ENCODE data around the gene NR1H3.

The NR1H3 gene

DNA sequence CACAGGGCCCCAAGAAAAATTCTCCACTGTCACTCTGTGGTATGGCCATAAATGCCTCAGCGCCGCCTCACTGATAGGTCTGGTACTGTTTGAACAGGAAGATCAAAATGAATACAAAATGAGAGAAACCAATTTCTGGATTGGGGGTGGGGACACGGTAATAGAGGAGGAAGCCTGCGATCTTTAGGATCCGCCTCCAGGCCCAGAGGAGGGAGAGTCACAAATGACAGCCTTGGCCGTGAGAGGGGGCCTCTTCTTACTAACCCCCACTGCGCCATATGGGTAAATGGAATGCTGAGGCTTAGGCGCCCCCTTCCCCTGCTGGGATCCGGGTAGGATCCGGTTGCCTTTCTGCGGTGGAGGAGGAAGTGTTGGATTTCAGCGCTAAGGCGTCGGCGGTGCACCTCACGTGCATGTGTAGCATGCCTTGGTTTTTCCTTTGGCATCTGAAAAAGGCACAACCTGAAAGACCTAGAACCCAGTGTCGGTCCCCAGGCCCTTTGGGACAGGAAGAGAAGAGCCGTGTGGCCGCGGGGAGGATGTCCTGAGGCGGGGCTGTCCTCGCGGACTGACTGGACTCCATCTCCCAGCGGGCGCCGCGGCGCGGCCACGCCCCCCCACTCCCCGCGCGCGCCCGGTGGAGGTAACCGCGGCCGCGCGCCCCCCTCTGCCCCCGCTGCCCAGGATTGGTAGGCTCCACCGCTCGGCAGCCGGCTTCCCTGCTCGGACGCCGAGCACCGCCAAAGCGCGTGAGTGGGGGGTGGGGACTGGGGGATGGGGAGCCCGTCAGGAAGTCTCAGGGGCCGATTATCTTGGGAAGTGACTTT, 11.4 kb downstream of the NR1H3 start:
- no peak for FAIRE-seq
- DNase-seq (ENCODE audit: insufficient read length, low spot score), result peak; percentile 90

DNA sequence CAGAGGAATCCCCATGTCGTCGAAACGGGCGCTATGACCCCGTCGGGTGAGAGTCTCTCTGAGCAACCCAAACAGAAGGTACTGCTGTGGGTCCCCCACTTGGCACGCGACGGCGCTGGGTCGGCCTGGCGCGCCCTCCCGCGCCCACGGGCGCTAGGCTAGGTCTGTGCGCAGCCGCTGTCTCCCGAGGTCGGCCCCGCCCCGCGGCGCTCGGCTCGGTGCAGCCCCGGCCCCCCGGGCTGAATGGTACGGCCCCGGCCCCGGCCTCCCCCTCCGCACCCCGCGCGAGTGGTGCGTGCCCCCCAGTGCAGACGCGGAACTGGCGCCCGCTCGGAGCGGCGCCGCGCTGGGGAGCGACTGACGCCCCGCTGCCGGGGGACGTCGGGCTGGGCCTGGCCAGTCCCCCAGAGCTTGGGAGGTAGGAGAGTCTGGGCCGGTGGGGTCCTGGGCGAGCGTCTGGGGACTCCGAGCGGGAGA, 12.1 kb downstream of the NR1H3 start, which contains the start of gene MADD:
Gene MADD (plus strand): TSS at position 305 of the 477 bp plus-strand sequence.
- FAIRE-seq (no peak), DNase-seq (ENCODE audit: insufficient read length, low spot score) (peak; percentile 92)

GRCh38 chr11:47270331-47271271, 12.8 kb downstream of the NR1H3 start:
- peak; percentile 32 for DNase-seq (ENCODE audit: insufficient read length, low spot score)
- no peak for FAIRE-seq

GRCh38 chr11:47271328-47271727, 13.5 kb downstream of the NR1H3 start:
- DNase-seq (ENCODE audit: insufficient read length, low spot score) (no peak), FAIRE-seq (no peak)

- FAIRE-seq, result no peak
- no peak for DNase-seq (ENCODE audit: insufficient read length, low spot score)
These were observed 14.3 kb downstream of the NR1H3 start for GRCh38 chr11:47271961-47272661.

GRCh38 chr11:47272706-47273105, 14.9 kb downstream of the NR1H3 start:
- DNase-seq (ENCODE audit: insufficient read length, low spot score) (no peak), FAIRE-seq (no peak)

DNA sequence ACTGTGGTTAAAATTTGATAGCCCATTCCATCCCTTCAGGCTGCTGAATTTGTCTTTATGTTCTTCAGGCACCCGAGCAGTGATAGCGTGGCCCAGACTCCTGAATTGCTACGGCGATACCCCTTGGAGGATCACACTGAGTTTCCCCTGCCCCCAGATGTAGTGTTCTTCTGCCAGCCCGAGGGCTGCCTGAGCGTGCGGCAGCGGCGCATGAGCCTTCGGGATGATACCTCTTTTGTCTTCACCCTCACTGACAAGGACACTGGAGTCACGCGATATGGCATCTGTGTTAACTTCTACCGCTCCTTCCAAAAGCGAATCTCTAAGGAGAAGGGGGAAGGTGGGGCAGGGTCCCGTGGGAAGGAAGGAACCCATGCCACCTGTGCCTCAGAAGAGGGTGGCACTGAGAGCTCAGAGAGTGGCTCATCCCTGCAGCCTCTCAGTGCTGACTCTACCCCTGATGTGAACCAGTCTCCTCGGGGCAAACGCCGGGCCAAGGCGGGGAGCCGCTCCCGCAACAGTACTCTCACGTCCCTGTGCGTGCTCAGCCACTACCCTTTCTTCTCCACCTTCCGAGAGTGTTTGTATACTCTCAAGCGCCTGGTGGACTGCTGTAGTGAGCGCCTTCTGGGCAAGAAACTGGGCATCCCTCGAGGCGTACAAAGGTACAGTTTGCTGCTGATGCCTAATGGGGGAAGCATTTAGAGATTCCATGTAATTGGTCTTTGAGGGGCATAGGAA, 16.9 kb downstream of the NR1H3 start:
- DNase-seq (ENCODE audit: insufficient read length, low spot score) (no peak), FAIRE-seq (no peak)

- FAIRE-seq, result no peak
These were observed 19.1 kb downstream of the NR1H3 start for GRCh38 chr11:47276923-47277322.

DNA sequence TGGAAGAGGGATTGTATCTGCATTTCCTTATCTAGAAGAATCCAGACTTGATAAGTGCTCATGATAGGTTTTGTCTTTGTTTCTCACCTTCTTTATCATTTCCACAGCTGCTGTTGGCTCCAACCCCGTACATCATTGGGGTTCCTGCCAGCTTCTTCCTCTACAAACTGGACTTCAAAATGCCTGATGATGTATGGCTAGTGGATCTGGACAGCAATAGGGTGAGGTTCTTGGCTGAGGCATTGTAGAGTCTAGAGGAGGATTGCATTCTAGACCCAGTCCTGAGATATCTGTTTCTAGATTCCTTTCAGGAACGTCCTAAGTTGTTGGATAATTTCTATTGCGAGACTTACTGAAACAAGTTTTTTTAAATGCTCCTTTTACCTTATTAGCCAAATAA, 20.3 kb downstream of the NR1H3 start:
- FAIRE-seq (no peak), DNase-seq (ENCODE audit: insufficient read length, low spot score) (no peak)

More at GRCh38 chr11:47276923-47277322, 19.1 kb downstream of the NR1H3 start:
- DNase-seq (ENCODE audit: insufficient read length, low spot score), result no peak

GRCh38 chr11:47278769-47279168, 21.0 kb downstream of the NR1H3 start:
- FAIRE-seq (no peak), DNase-seq (ENCODE audit: insufficient read length, low spot score) (no peak)

GRCh38 chr11:47280099-47280498, 22.3 kb downstream of the NR1H3 start:
- FAIRE-seq (no peak), DNase-seq (ENCODE audit: insufficient read length, low spot score) (no peak)

DNA sequence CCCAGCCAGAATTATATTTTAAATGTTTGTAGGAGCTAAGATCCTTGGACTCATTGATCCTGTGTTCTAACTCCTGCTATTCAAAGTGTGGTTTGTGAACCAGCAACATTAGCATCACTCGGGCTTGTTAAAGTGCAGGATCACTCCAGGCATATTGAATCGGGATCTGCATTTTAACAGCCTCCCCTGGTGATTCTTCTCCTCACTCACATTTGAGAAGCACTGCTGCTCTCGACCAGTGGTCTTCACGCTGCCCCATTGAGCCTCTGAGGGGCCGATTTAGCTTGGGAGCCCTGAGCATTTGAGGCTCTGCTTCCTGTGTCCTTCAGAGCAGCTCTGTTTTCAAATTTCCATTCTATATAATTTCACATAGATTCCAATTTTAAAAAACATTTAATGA, 23.1 kb downstream of the NR1H3 start:
- no peak for FAIRE-seq

GRCh38 chr11:47282462-47282861, 24.7 kb downstream of the NR1H3 start:
- DNase-seq (ENCODE audit: insufficient read length, low spot score), result no peak
- no peak for FAIRE-seq

More for the DNA sequence above, 23.1 kb downstream of the NR1H3 start:
- DNase-seq (ENCODE audit: insufficient read length, low spot score), result no peak

DNA sequence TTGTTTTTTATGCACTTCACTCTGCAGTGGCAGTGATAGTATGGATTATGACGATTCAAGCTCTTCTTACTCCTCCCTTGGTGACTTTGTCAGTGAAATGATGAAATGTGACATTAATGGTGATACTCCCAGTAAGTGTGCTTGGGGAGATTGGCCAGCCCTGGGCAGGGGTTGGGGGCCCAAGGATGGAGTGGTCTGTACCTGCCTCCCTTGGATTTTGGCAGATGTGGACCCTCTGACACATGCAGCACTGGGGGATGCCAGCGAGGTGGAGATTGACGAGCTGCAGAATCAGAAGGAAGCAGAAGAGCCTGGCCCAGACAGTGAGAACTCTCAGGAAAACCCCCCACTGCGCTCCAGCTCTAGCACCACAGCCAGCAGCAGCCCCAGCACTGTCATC, 26.4 kb downstream of the NR1H3 start:
- FAIRE-seq, result no peak
- no peak for DNase-seq (ENCODE audit: insufficient read length, low spot score)

- DNase-seq (ENCODE audit: insufficient read length, low spot score) (no peak), FAIRE-seq (no peak)
These were observed 28.4 kb downstream of the NR1H3 start for GRCh38 chr11:47285969-47286770.

- no peak for FAIRE-seq
These were observed 30.3 kb downstream of the NR1H3 start for GRCh38 chr11:47288066-47288465.

GRCh38 chr11:47289856-47290255, 32.1 kb downstream of the NR1H3 start:
- DNase-seq (ENCODE audit: insufficient read length, low spot score) (no peak), FAIRE-seq (no peak)

More at GRCh38 chr11:47288066-47288465, 30.3 kb downstream of the NR1H3 start:
- DNase-seq (ENCODE audit: insufficient read length, low spot score), result no peak

DNA sequence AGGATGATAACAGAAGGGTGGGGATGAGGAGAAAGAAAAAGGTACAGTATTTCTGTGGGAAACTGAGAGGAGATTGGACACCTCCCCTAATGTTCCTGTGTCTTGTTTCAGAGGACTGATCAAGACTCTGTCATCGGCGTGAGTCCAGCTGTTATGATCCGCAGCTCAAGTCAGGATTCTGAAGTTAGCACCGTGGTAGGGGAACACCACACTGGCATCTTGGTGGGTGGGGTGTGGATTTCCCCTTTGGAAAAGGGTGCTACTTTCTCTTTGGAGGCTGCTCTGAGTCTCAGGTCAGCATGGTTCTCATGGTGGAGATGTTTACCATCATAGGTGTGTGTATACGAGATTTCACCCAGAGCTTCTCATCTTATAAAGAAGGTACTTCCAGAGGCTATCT, 37.6 kb downstream of the NR1H3 start:
- no peak for DNase-seq (ENCODE audit: insufficient read length, low spot score)
- FAIRE-seq, result no peak

DNA sequence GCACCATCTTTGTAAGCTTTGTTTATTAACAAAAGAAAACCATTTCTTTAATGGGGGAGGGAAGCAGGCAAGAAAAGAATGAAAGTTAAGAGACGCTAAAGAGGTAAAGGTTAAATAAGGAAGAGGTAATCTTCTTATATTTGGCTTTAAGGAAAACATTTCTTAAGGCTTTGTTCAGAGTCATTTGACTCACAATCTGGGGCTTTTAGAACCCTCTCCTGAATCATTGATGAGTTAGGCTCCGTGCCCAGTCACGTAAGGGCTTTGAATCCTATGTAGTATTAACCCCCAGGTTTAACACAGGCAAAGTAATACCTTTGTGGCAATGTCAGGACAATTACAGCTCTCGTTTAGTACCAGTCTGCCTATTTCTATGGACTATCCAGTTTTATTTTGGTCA, 38.2 kb downstream of the NR1H3 start:
- DNase-seq (ENCODE audit: insufficient read length, low spot score) (no peak), FAIRE-seq (no peak)
